Transverse colon (tissue), 4 donors: ENCODE measurements around the gene FJX1. TPM values are rescaled to one million over a fixed set of nuclear protein-coding genes. Genes with fewer than 3 reads are reported as not detected.

ENCODE experiments used
- DNase-seq: peaks from one replicate; pipeline ENCODE4 v3.0.0-alpha.2; 2019
- H3K27ac ChIP-seq, 4 donors: fragments of 200-600 bp; sonication (generic); 2 replicates each; pipeline ENCODE4 v1.5.1; 2016 to 2018; ENCODE audit warnings: inconsistent platforms in 4 of 4
- H3K27me3 ChIP-seq: fragments of 200-600 bp; sonication (generic); 2 replicates; pipeline ENCODE4 v1.5.1; 2017; ENCODE audit warnings: inconsistent platforms
- H3K36me3 ChIP-seq, 4 donors: fragments of 200-600 bp; sonication (generic); 2 replicates each; pipeline ENCODE4 v1.5.1; 2017 to 2019; ENCODE audit warnings: inconsistent platforms in 4 of 4
- H3K4me1 ChIP-seq, 4 donors: fragments of 200-600 bp; sonication (generic); 2 replicates each; pipeline ENCODE4 v1.5.1; 2017 to 2020; ENCODE audit warnings: inconsistent platforms in 4 of 4
- H3K4me3 ChIP-seq, 4 donors: fragments of 200-600 bp; sonication (generic); 1 replicate in 1 of 4; 2 replicates in 3 of 4; pipeline versions ENCODE4 v1.5.1 to v1.6.1; 2017 to 2019; ENCODE audit warnings: inconsistent platforms in 4 of 4
- H3K9me3 ChIP-seq, 2 donors: fragments of 200-600 bp; sonication (generic); 2 replicates each; pipeline ENCODE4 v1.5.1; 2017 to 2019; ENCODE audit warnings: inconsistent platforms in 2 of 2
- EP300 ChIP-seq: sonication (generic); formaldehyde crosslinking; IDR thresholded peaks from one replicate; pipeline ENCODE4 v1.6.1; 2017; ENCODE audit warnings: antibody characterized with exemption, low read depth
- POLR2A ChIP-seq: fragments of 450-650 bp; IDR thresholded peaks from one replicate; pipeline ENCODE4 v1.6.1; 2016; ENCODE audit warnings: antibody characterized with exemption, mild to moderate bottlenecking, moderate library complexity
- POLR2AphosphoS5 ChIP-seq, 3 donors: sonication (generic); formaldehyde crosslinking; IDR thresholded peaks; one replicate each; pipeline ENCODE4 v1.6.1; 2016; ENCODE audit warnings: antibody characterized with exemption in 3 of 3
- WGBS, 2 donors: methylation state at CpG; one replicate each; pipeline ENCODE4 v1.1.5; 2018; ENCODE audit warnings: low coverage in 1 of 2; 5-methylcytosine and 5-hydroxymethylcytosine counted together
- in situ Hi-C, 4 donors: fragments of 200-750 bp; cut with MboI; loops; one replicate each; pipeline versions ENCODE4 v1.15.0 to v1.15.1; 2017; ENCODE audit warnings: low sequenced_read_pairs in 3 of 4, low pct_ligation_motif_present in 1 of 4, low pct_unique_long_range_greater_than_20kb in 1 of 4
- intact Hi-C: fragments of 100-400 bp; cut with DNase I; formaldehyde crosslinking; loops from one replicate; pipeline ENCODE4 v1.15.1; 2023; ENCODE audit warnings: low total_unique reads
- total RNA-seq, 4 donors: library from RNA; depleted of rRNA; stranded (reverse); fragments of >200 nt; gene quantifications; one replicate each; pipeline ENCODE4 v1.1.0, GENCODE V29; 2016
- TF ChIP-seq, protein P1 (sequence below), 5 experiments: fragments of 200-600 bp in 3 of 5; fragments of 450-650 bp in 2 of 5; sonication (generic) in 3 of 5; IDR thresholded peaks; 1 replicate in 2 of 5; 2 replicates in 3 of 5; pipeline ENCODE4 v1.5.1; 2016 to 2017; ENCODE audit warnings: antibody characterized with exemption in 5 of 5, inconsistent platforms in 3 of 5, mild to moderate bottlenecking in 2 of 5, moderate library complexity in 1 of 5

Gene FJX1
- total RNA-seq, 4 donors from 2014 or later, result 0.14 to 2.6 (median 0.64) TPM; not detected in 1

DNA sequence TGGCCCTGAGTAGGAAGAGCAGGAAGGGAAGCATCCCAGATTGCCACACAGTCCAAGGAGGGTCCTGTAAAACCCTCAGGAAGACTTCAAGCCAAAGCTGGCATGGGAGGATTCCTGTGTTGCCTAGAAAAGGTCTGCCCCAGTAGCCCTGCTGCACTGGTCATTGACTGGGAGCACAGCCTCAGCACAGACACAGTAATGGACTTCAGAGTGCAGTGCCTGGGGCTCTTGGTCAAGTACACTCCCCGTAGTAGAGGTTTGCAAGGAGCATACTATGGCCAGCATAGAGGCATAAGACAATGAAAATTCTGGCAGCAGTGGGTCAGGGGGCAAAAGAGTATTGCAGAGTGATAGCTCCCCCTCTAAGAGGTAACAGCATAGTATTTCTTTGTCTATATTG, 36.2 kb upstream of the FJX1 start:
- TF ChIP-seq EP300 (no peak), POLR2A (no peak)
- Histone ChIP-seq H3K9me3 (no peaks in the 10 kb centered on the region), H3K4me3 (no peak overlapping the region), H3K27ac (no peak overlapping the region), H3K36me3 (no peaks in the 10 kb centered on the region), H3K4me1 (no peaks in the 10 kb centered on the region), H3K27me3 (peaks cover 20% of the 10 kb centered on the region)
- no peak for DNase-seq
- in situ Hi-C loops, result no loop called here
- WGBS, 2 donors, result 78% methylated on average over 1 of the region's 1 CpG; no CpG with 5 or more reads in 1 of the 2 donors
- intact Hi-C loops, result no loop called here

GRCh38 chr11:35583126-35583525, 35.1 kb upstream of the FJX1 start:
- Histone ChIP-seq H3K36me3 (no peaks in the 10 kb centered on the region), H3K4me3 (no peak overlapping the region), H3K4me1 (no peaks in the 10 kb centered on the region), H3K27ac (no peak overlapping the region), H3K9me3 (no peaks in the 10 kb centered on the region), H3K27me3 (peaks cover 20% of the 10 kb centered on the region)
- intact Hi-C loops, result no loop called here
- 64 to 69% methylated on average over 1 of the region's 1 CpG for WGBS, 2 donors
- in situ Hi-C loops, result no loop called here
- no peak for DNase-seq
- TF ChIP-seq POLR2A (no peak), EP300 (no peak), POLR2AphosphoS5 (IDR thresholded peaks at IDR 0.05) (no peak)
- TF ChIP-seq, protein P1, sequence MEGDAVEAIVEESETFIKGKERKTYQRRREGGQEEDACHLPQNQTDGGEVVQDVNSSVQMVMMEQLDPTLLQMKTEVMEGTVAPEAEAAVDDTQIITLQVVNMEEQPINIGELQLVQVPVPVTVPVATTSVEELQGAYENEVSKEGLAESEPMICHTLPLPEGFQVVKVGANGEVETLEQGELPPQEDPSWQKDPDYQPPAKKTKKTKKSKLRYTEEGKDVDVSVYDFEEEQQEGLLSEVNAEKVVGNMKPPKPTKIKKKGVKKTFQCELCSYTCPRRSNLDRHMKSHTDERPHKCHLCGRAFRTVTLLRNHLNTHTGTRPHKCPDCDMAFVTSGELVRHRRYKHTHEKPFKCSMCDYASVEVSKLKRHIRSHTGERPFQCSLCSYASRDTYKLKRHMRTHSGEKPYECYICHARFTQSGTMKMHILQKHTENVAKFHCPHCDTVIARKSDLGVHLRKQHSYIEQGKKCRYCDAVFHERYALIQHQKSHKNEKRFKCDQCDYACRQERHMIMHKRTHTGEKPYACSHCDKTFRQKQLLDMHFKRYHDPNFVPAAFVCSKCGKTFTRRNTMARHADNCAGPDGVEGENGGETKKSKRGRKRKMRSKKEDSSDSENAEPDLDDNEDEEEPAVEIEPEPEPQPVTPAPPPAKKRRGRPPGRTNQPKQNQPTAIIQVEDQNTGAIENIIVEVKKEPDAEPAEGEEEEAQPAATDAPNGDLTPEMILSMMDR (IDR thresholded peaks at IDR 0.05), result no peak

- Histone ChIP-seq H3K36me3 (no peaks in the 10 kb centered on the region), H3K27me3 (peaks cover 20% of the 10 kb centered on the region), H3K4me3 (no peak overlapping the region), H3K9me3 (no peaks in the 10 kb centered on the region), H3K4me1 (no peaks in the 10 kb centered on the region), H3K27ac (no peak overlapping the region)
- in situ Hi-C loops (no loop called here), intact Hi-C loops (no loop called here)
- TF ChIP-seq EP300, result no peak
- no peak for TF ChIP-seq POLR2AphosphoS5 (IDR thresholded peaks at IDR 0.05)
- TF ChIP-seq, protein P1 (IDR thresholded peaks at IDR 0.05), result no peak
- TF ChIP-seq POLR2A, result no peak
- WGBS, 2 donors, result 73 to 87% methylated on average over 1 of the region's 1 CpG
- DNase-seq, result no peak
These were observed 34.4 kb upstream of the FJX1 start for GRCh38 chr11:35583843-35584242.

- intact Hi-C loops (no loop called here), in situ Hi-C loops (no loop called here)
- DNase-seq, result no peak
- H3K4me3 ChIP-seq, result no peak overlapping the region
- H3K9me3 ChIP-seq, result no peaks in the 10 kb centered on the region
- H3K4me1 ChIP-seq, result no peaks in the 10 kb centered on the region
- peaks cover 20% of the 10 kb centered on the region for H3K27me3 ChIP-seq
- 74 to 80% methylated on average over 1 to 3 of the region's 3 CpGs for WGBS, 2 donors
- H3K27ac ChIP-seq, result no peak overlapping the region
- TF ChIP-seq EP300 (no peak), POLR2A (no peak), POLR2AphosphoS5 (IDR thresholded peaks at IDR 0.05) (no peak)
- TF ChIP-seq, protein P1 (IDR thresholded peaks at IDR 0.05), result no peak
- no peaks in the 10 kb centered on the region for H3K36me3 ChIP-seq
These were observed 33.9 kb upstream of the FJX1 start for GRCh38 chr11:35584321-35584720.

- TF ChIP-seq POLR2AphosphoS5 (IDR thresholded peaks at IDR 0.05) (no peak), POLR2A (no peak), EP300 (no peak)
- TF ChIP-seq, protein P1 (IDR thresholded peaks at IDR 0.05), result no peak
- no peak for DNase-seq
- in situ Hi-C loops, result no loop called here
- intact Hi-C loops, result no loop called here
- Histone ChIP-seq H3K9me3 (no peaks in the 10 kb centered on the region), H3K27me3 (peaks cover 20% of the 10 kb centered on the region), H3K4me1 (no peaks in the 10 kb centered on the region), H3K27ac (no peak overlapping the region), H3K36me3 (no peaks in the 10 kb centered on the region), H3K4me3 (no peak overlapping the region)
- 44% methylated on average over 5 of the region's 5 CpGs for WGBS, 2 donors
These were observed 32.8 kb upstream of the FJX1 start for GRCh38 chr11:35585416-35585815.
